H1 (cell line): ENCODE measurements around the gene PPP2R2C. TPM values are rescaled to one million over a fixed set of nuclear protein-coding genes. Genes with fewer than 3 reads are reported as not detected.

Source experiments
- CTCF ChIA-PET: fragments of 300-600 bp; sonication (Branson Sonifier 250); formaldehyde crosslinking; loops from one replicate; lab custom pipeline; 2021; ENCODE audit not compliant: partially characterized antibody; lab: Charles Lee
- POLR2A ChIA-PET: fragments of 300-600 bp; sonication (Branson Sonifier 250); formaldehyde crosslinking; loops from one replicate; lab custom pipeline; 2021; ENCODE audit warnings: inconsistent platforms; ENCODE audit not compliant: partially characterized antibody; lab: Charles Lee
- DNase-seq, 2 experiments: peaks; one replicate each; pipeline versions ENCODE4 v3.0.0 to v3.0.0-alpha.2; 2010 to 2022; ENCODE audit warnings: low spot score in 2 of 2, low read depth in 1 of 2, mixed read lengths in 1 of 2
- FAIRE-seq: peaks from 2 replicates; lab custom pipeline; 2011; peaks lifted over from hg19 to GRCh38; lab: Jason Lieb, UNC
- H2AFZ ChIP-seq: 2 replicates; pipeline ENCODE4 v1.8.1; 2012; ENCODE audit warnings: low read length, inconsistent platforms
- H2AK5ac ChIP-seq: 2 replicates; pipeline ENCODE4 v1.6.1; 2013; ENCODE audit warnings: low read depth, low read length
- H2BK120ac ChIP-seq: replicated peaks from 2 replicates; pipeline ENCODE3; 2013; ENCODE audit warnings: low read depth, low read length, inconsistent platforms
- H2BK12ac ChIP-seq: 2 replicates; pipeline ENCODE4 v1.6.1; 2013; ENCODE audit warnings: low read depth, low read length
- H2BK15ac ChIP-seq: 2 replicates; pipeline ENCODE4 v1.6.1; 2013; ENCODE audit warnings: low read length
- H2BK20ac ChIP-seq: 2 replicates; pipeline ENCODE4 v1.6.1; 2013; ENCODE audit warnings: low read length
- H2BK5ac ChIP-seq: 2 replicates; pipeline ENCODE4 v1.6.1; 2013; ENCODE audit warnings: low read depth, low read length
- H3K14ac ChIP-seq: 2 replicates; pipeline ENCODE4 v1.6.1; 2013; ENCODE audit warnings: inconsistent platforms; ENCODE audit not compliant: insufficient read length
- H3K18ac ChIP-seq: 2 replicates; pipeline ENCODE4 v1.6.1; 2013; ENCODE audit warnings: low read length; ENCODE audit errors: extremely low read depth
- H3K23ac ChIP-seq: 2 replicates; pipeline ENCODE4 v1.6.1; 2013; ENCODE audit warnings: inconsistent platforms; ENCODE audit not compliant: insufficient read length
- H3K23me2 ChIP-seq: 2 replicates; pipeline ENCODE4 v1.6.1; 2013; ENCODE audit warnings: low read depth, low read length
- H3K27ac ChIP-seq: 2 replicates; pipeline ENCODE4 v1.6.1; 2011; ENCODE audit warnings: low read depth, low read length, inconsistent platforms
- H3K27me3 ChIP-seq, 4 experiments: replicated peaks in 1 of 4; 1 replicate in 1 of 4; 2 replicates in 3 of 4; pipeline versions ENCODE4 v1.6.1 to v1.8.1; 2011 to 2013; ENCODE audit warnings: low read length in 3 of 4, mild to moderate bottlenecking in 3 of 4, inconsistent platforms in 2 of 4, mixed read lengths in 2 of 4, moderate library complexity in 1 of 4; ENCODE audit not compliant: control insufficient read depth in 3 of 4, insufficient read depth in 3 of 4; ENCODE audit errors: extremely low read depth in 1 of 4
- H3K36me3 ChIP-seq, 4 experiments: 2 replicates each; pipeline versions ENCODE4 v1.6.1 to v1.8.1; 2011 to 2013; ENCODE audit warnings: mild to moderate bottlenecking in 4 of 4, low read length in 3 of 4, moderate library complexity in 2 of 4, control low read depth in 1 of 4, inconsistent platforms in 1 of 4; ENCODE audit not compliant: insufficient read depth in 4 of 4, control insufficient read depth in 2 of 4
- H3K4ac ChIP-seq: replicated peaks from 2 replicates; pipeline ENCODE3; 2013; ENCODE audit warnings: low read length, low read depth, mixed read lengths, inconsistent platforms; ENCODE audit not compliant: insufficient read length
- H3K4me1 ChIP-seq, 4 experiments: replicated peaks in 1 of 4; 1 replicate in 1 of 4; 2 replicates in 3 of 4; pipeline versions ENCODE4 v1.6.1 to v1.8.1; 2011 to 2013; ENCODE audit warnings: low read length in 3 of 4, inconsistent platforms in 2 of 4, mixed read lengths in 1 of 4; ENCODE audit not compliant: insufficient read depth in 4 of 4, control insufficient read depth in 3 of 4
- H3K4me2 ChIP-seq, 2 experiments: 2 replicates each; pipeline versions ENCODE4 v1.6.1 to v1.8.1; 2011 to 2013; ENCODE audit warnings: low read depth in 2 of 2, low read length in 2 of 2, control low read depth in 1 of 2, inconsistent platforms in 1 of 2, mild to moderate bottlenecking in 1 of 2; ENCODE audit not compliant: insufficient read depth in 1 of 2
- H3K4me3 ChIP-seq, 4 experiments: fragments of 200-600, 300-600 bp in 1 of 4; sonication (generic), shearing (Covaris generic), sonication (Bioruptor Twin) in 1 of 4; 2 replicates each; pipeline versions ENCODE4 v1.5.1 to v1.8.1; 2011 to 2016; ENCODE audit warnings: low read length in 4 of 4, low read depth in 3 of 4, control low read depth in 2 of 4, inconsistent platforms in 2 of 4, mild to moderate bottlenecking in 2 of 4, mixed read lengths in 1 of 4, moderate library complexity in 1 of 4; ENCODE audit not compliant: insufficient read depth in 2 of 4; ENCODE audit errors: extremely low read depth in 1 of 4
- H3K56ac ChIP-seq: replicated peaks from 2 replicates; pipeline ENCODE3; 2013; ENCODE audit warnings: low read depth, mild to moderate bottlenecking, mixed read lengths, low read length, inconsistent platforms; ENCODE audit not compliant: insufficient read length
- H3K79me1 ChIP-seq: 2 replicates; pipeline ENCODE4 v1.6.1; 2013; ENCODE audit warnings: low read depth, low read length, control low read depth
- H3K79me2 ChIP-seq, 2 experiments: 2 replicates each; pipeline versions ENCODE4 v1.6.1 to v1.8.1; 2012 to 2013; ENCODE audit warnings: low read length in 2 of 2, mild to moderate bottlenecking in 2 of 2, inconsistent platforms in 1 of 2; ENCODE audit not compliant: insufficient read depth in 2 of 2, control insufficient read depth in 1 of 2
- H3K9ac ChIP-seq, 4 experiments: replicated peaks in 1 of 4; 1 replicate in 1 of 4; 2 replicates in 3 of 4; pipeline versions ENCODE4 v1.6.1 to v1.8.1; 2011 to 2013; ENCODE audit warnings: low read depth in 3 of 4, low read length in 3 of 4, control low read depth in 2 of 4, mild to moderate bottlenecking in 2 of 4, moderate library complexity in 2 of 4, inconsistent platforms in 1 of 4; ENCODE audit errors: extremely low read depth in 1 of 4
- H3K9me3 ChIP-seq, 2 experiments: 2 replicates each; pipeline versions ENCODE4 v1.6.1 to v1.8.1; 2012 to 2013; ENCODE audit warnings: mild to moderate bottlenecking in 2 of 2, moderate library complexity in 2 of 2, control low read depth in 1 of 2, inconsistent platforms in 1 of 2, low read depth in 1 of 2, low read length in 1 of 2, mixed read lengths in 1 of 2; ENCODE audit not compliant: insufficient read depth in 2 of 2
- H4K20me1 ChIP-seq, 2 experiments: replicated peaks in 1 of 2; 2 replicates each; pipeline versions ENCODE3 to v1.8.1; 2011 to 2013; ENCODE audit warnings: inconsistent platforms in 2 of 2, low read length in 2 of 2, mild to moderate bottlenecking in 1 of 2; ENCODE audit not compliant: insufficient read depth in 2 of 2, control insufficient read depth in 1 of 2
- H4K5ac ChIP-seq: 2 replicates; pipeline ENCODE4 v1.6.1; 2013; ENCODE audit warnings: low read length, low read depth, mixed read lengths, inconsistent platforms; ENCODE audit not compliant: insufficient read length
- H4K8ac ChIP-seq: 2 replicates; pipeline ENCODE4 v1.8.0; 2013; ENCODE audit warnings: mild to moderate bottlenecking, moderate library complexity, low read length, inconsistent platforms; ENCODE audit not compliant: insufficient read depth; ENCODE audit errors: extremely low read depth
- H4K91ac ChIP-seq: replicated peaks from 2 replicates; pipeline ENCODE3; 2013; ENCODE audit warnings: low read length, mixed read lengths, inconsistent platforms; ENCODE audit not compliant: insufficient read length
- BCL11A ChIP-seq, 2 experiments: IDR thresholded peaks; one replicate each; pipeline ENCODE4 v1.6.1; 2011; ENCODE audit warnings: low read depth in 2 of 2, low read length in 2 of 2, mild to moderate bottlenecking in 2 of 2
- CBX8 ChIP-seq: fragments of 300-800, 300-1000 bp; sonication (generic); IDR thresholded peaks from 2 replicates; pipeline ENCODE4 v1.7.1; 2016; ENCODE audit warnings: low read depth, low read length, borderline replicate concordance
- CHD1 ChIP-seq: IDR thresholded peaks from 2 replicates; pipeline ENCODE4 v1.6.1; 2012; ENCODE audit warnings: low read depth, low read length, improper control_type of control experiment
- EGR1 ChIP-seq: IDR thresholded peaks from 2 replicates; pipeline ENCODE4 v1.6.1; 2011; ENCODE audit warnings: low read depth, low read length, borderline replicate concordance
- EP300 ChIP-seq, 2 experiments: IDR thresholded peaks; 1 replicate in 1 of 2; 2 replicates in 1 of 2; pipeline ENCODE4 v1.6.1; 2011 to 2012; ENCODE audit warnings: low read depth in 2 of 2, low read length in 2 of 2, mild to moderate bottlenecking in 2 of 2, borderline replicate concordance in 1 of 2, inconsistent platforms in 1 of 2, moderate library complexity in 1 of 2
- SP1 ChIP-seq: IDR thresholded peaks from 2 replicates; pipeline ENCODE4 v1.6.1; 2011; ENCODE audit warnings: low read depth, low read length
- SP4 ChIP-seq: IDR thresholded peaks from 2 replicates; pipeline ENCODE4 v1.6.1; 2012; ENCODE audit warnings: low read length, inconsistent platforms
- WGBS, 2 experiments: shearing (Covaris generic) in 1 of 2; methylation state at CpG; one replicate each; pipeline versions ENCODE4 v1.1.6 to v1.1.7; 2013 to 2015; ENCODE audit warnings: low lambda C conversion rate in 2 of 2, mixed read lengths in 2 of 2, inconsistent platforms in 1 of 2, low coverage in 1 of 2, missing lambda C conversion rate in 1 of 2; ENCODE audit not compliant: insufficient replicate concordance in 2 of 2, insufficient coverage in 1 of 2, insufficient read length in 1 of 2; ENCODE audit errors: extremely low coverage in 1 of 2, missing lambda C conversion rate in 1 of 2; 5-methylcytosine and 5-hydroxymethylcytosine counted together
- polyA plus RNA-seq, 7 experiments: library from polyadenylated mRNA; depleted of rRNA in 3 of 7; stranded (reverse) in 5 of 7; unstranded in 2 of 7; fragments of >200 nt in 5 of 7; fragments of 200-250 nt in 2 of 7; gene quantifications; 1 replicate in 5 of 7; 2 replicates in 1 of 7; 4 replicates in 1 of 7; pipeline versions ENCODE4 v1.2.1 to v1.2.3, GENCODE V29; 2011 to 2013; ENCODE audit warnings: missing spikeins in 2 of 7, mixed read lengths in 2 of 7
- total RNA-seq: library from RNA; stranded (reverse); fragmentation: NEBNext Ultra II Directional; extraction: Animal tissue kit (Norgen Biotek cat#: 25700); gene quantifications from 2 replicates; pipeline ENCODE4 v1.2.1, GENCODE V29; 2021
- TF ChIP-seq, protein P1 (sequence below): IDR thresholded peaks from 2 replicates; pipeline ENCODE4 v1.6.1; 2011; ENCODE audit warnings: low read length, improper control_type of control experiment

PPP2R2C gene
- total and polyA plus RNA-seq, 2 of the 8 experiments (the other 6 are each of a cell fraction or from before 2014, with no cell fraction given), result 6.4 TPM

DNA sequence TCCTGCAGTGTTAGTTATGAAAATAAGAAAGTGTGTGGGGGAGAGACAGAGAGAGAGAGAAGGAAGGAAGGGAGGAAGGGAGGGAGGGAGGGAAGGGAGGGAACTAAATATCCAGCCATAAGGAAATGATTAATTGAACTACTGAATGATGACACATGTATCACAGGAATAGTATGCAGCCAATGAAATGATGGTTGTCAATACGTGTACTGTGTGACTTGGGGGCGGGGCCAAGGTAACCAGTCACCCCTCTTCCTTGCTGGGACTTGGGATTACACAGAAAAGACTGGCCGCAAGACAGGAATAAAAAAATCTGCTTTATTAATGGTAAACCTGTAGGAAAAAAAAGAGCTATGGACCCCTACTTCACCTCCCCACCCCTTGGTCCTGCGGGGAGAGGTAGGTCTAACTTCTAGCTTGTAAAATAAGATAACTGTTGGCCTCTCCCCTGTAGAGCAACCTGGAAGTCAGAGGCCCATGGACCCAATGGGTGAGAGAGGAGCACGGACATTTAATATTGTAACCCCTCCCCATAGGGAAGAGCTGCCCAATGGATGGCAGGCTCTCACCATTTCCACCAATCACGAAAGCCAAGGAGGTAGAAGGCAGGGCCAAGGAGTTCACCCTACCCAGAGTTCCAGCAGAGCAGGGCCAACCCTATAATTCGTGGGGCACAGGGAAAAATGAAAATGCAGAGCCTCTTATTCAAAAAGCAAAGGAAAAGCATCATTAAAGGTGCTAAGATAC lies 7.4 kb downstream of the PPP2R2C start:
- Histone ChIP-seq H4K91ac (no peak overlapping the region), H2BK20ac (no peak overlapping the region), H2BK5ac (no peak overlapping the region), H2AFZ (no peak overlapping the region), H3K79me2 (no peaks in the 10 kb centered on the region), H3K4me1 (peaks cover 0 to 7% (median 2%) of the 10 kb centered on the region in 4 experiments; a peak in 3 of 7 replicates), H4K5ac (no peak overlapping the region), H4K8ac (no peak overlapping the region), H4K20me1 (peaks cover 3 to 4% of the 10 kb centered on the region in 2 experiments), H3K27me3 (peaks cover 5 to 19% (median 12%) of the 10 kb centered on the region in 4 experiments), H3K56ac (no peak overlapping the region), H3K27ac (no peak overlapping the region), H2BK120ac (no peak overlapping the region), H2BK12ac (no peak overlapping the region), H3K4me3 (no peak overlapping the region), H2BK15ac (no peak overlapping the region), H3K79me1 (peaks cover 3% of the 10 kb centered on the region; the same call in 1 of the 2 replicates), H3K18ac (no peak overlapping the region), H3K4me2 (no peak overlapping the region), H3K9ac (no peak overlapping the region), H3K23ac (no peak overlapping the region), H3K23me2 (no peaks in the 10 kb centered on the region), H3K14ac (no peak overlapping the region), H3K9me3 (no peaks in the 10 kb centered on the region), H2AK5ac (no peak overlapping the region), H3K4ac (no peak overlapping the region), H3K36me3 (no peaks in the 10 kb centered on the region)
- TF ChIP-seq BCL11A (IDR thresholded peaks at IDR 0.05; ENCODE audit: low read depth in 2 of 2, low read length in 2 of 2) (no peak), SP4 (no peak), EGR1 (no peak), CBX8 (no peak), SP1 (0 out of 2 replicates have a peak, but pooled peaks have one; percentile 43), CHD1 (no peak), EP300 (IDR thresholded peaks at IDR 0.05; ENCODE audit: borderline replicate concordance in 1 of 2, low read depth in 2 of 2, low read length in 2 of 2) (no peak)
- TF ChIP-seq, protein P1, sequence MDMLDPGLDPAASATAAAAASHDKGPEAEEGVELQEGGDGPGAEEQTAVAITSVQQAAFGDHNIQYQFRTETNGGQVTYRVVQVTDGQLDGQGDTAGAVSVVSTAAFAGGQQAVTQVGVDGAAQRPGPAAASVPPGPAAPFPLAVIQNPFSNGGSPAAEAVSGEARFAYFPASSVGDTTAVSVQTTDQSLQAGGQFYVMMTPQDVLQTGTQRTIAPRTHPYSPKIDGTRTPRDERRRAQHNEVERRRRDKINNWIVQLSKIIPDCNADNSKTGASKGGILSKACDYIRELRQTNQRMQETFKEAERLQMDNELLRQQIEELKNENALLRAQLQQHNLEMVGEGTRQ, result no peak
- ChIA-PET POLR2A (no interaction called here), CTCF (interaction anchor here (0.6 to 1.1 kb wide), 2 partner anchors 52 to 84 kb away, joined by 3 to 4 read pairs; no protein-coding TSS in a partner anchor)
- DNase-seq, result peak in 1 of 2 experiments; percentile 35
- WGBS, 2 experiments, result 76% methylated on average over 7 of the region's 7 CpGs; no CpG with 5 or more reads in 1 of the 2 experiments
- FAIRE-seq, result no peak
